NOMO-1 (cell line): Measurements from ENCODE around the gene EFS.
"Not testable (repeated sequence)": the region's sequence is repeated elsewhere in the genome, so short reads cannot be mapped to it uniquely, and the experiment has no call there.

Source experiments
- DNase-seq, 2 experiments: peaks; one replicate each; lab custom pipeline; 2025; ENCODE audit not compliant: unreplicated experiment in 2 of 2; lab: John Stamatoyannopoulos, UW

The EFS gene

DNA sequence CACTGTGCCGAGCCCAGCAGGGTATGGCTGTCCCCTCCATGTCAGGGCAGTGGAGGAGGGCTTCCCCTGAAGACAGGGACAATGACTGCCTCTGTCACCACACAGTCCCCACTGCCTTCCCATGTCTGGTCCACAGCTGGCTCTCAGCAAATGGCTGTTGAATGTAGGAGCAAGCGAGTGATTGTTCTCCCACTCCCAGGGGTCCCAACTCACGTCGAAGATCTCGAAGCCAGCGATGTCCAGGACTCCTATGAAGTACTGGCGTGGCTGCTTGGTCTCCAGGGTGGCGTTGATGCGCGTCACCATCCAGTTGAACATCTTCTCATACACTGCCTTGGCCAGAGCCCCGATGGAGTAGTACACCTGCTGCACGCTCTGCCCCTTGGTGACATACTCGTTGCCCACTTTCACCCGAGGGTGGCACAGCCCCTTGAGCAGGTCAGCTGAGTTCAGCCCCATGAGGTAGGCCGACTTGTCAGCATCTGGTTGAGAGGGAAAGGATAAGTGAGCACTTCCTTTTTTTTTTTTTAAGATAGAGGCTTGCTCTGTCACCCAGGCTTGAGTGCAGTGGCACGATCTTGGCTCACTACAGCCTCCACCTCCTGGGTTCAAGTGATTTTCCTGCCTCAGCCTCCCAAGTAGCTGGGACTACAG lies 35.7 kb upstream of the EFS start:
- peak in 1 of 2 experiments; percentile 3 for DNase-seq

DNA sequence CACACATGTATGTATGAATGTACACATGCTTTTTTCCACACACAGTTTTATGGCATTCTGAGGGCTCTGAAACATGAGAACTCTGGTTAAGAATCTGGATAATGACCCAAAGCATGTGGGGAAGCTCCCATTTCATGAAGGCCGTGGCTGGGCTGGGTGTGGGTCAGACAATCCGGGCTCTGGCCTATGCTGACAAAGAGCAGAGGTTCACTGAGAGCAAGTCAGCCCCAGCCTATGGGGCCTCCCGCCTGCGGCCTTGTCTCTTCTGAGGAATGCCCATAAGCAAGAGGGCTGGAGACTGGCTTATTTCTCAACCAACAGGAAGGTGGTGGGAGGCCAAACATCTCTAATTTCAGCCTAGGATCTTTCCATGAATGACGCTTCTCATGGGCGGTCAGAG lies 34.6 kb upstream of the EFS start:
- DNase-seq = no peak

DNA sequence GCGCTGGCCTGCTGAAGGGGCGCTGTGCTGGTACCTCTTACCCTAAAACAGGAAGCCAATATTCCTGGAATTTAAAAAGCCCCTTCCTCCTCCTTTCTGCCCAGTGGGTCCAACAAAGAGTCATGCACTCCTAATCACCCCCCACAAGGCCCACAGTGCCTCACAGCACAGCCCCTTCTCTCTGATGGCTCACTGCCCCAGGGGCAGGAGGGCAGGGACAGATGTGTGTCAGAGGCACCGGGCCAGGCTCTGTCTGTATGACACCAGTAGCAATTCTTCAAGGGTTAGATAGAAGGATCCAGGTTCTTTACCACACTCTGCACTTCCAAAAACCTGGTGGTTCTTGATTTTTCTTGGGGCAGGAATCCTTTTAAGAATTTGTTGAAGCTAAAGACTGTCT lies 34.2 kb upstream of the EFS start:
- DNase-seq = no peak

DNA sequence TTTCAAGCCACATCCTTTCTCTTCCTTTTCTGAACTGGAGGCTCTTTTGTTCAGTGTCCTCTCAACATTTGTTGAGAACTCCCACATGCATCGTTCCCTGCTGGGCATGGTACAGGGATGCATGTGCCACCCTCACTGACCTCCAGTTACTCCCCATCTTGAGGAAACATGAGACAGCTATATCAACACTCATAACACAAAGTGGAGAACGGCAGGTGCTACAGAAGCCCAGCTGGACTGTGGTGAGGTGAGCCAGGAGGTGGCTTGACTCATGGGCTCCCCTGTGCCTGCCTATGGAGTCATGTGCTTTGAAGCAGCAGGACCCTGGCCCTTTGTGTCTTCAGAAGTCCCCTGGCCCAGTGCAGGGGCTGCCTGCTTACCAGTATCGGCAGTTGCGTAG lies 33.4 kb upstream of the EFS start:
- no peak for DNase-seq

DNA sequence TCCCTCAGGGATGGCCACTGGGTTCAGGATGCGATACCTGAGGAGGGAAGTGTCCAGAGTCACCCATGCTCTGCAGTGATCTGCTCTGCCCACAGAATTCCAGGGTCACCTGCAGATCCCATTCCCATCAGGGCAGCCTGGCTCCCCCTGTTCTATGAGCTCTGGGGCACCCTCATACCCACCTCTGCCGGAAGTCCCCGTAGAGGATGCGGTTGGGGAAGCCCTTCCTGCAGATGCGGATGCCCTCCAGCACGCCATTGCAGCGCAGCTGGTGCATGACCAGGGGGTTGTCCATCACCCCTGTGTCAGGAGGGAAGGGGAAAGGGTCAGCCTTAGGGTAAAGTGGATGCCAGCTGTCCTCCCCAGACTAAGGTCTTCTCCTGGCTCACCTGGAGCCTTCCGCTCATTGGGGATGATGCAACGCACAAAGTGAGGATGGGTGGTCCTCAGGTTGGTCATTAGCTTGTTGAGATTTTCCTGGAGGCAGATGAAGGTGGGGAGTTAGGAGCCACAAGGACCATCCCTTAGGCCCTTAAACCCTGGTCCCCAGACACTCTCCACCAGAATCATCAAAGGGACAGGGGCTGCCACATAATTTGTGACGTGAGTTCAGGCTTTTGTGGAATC lies 31.9 kb upstream of the EFS start:
- DNase-seq = no peak

DNA sequence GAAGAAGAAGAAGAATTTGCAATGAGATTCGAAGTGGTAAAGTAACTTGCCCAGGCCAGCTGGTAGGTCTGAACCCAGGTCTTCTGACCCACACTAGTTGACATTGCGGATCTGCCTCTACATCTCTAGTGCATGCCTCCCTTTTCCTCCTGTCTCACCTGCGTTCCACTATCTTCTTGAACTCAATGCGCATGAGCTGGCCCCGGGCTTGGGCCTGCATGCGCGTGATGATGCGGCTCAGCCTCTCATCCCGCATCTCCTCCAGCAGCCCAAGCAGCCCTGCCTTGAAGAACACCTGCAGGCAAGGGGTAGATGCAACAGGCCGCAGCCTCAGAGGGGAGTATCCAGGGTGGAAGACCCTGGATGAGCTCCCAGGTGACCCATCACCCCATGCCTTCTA lies 31.2 kb upstream of the EFS start:
- DNase-seq = no peak

DNA sequence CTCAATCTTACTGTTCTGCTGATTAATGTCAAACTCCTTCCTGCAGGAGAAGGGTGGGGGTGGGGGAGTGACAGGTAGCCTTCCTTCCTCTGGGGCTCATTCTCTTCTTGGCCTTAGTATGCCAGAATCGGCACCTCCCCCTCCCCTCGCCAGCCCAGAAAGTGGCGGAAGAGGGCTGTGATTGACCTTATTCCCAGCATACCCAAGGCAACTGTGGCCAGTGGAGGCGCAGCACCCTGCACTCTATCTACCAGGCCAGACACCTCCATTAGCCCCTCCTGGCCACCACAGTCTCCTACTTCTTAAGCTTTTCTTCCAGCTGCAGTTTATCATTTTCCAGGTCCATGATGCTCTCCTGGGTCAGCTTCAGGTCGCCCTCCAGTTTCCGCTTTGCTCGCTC lies 27.6 kb upstream of the EFS start:
- no peak for DNase-seq

DNA sequence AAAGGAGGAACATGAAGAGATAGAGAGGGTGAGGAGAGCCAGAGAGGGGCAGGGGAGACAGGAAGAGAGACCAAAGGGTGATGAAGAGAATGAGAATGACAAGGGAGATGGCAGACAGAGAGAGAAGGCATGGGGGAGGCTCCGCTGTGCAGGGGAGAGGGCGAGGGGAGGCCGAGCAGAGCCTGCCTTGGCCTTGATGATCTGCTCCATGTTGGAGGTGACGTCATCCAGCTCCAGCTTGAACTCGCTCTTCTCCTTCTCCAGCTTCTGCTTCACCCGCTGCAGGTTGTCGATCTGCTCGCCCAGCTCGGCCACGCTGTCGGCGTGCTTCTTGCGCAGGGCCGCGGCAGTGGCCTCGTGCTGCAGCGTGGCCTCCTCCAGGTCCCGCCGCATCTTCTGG lies 24.9 kb upstream of the EFS start:
- DNase-seq = not testable (repeated sequence)

DNA sequence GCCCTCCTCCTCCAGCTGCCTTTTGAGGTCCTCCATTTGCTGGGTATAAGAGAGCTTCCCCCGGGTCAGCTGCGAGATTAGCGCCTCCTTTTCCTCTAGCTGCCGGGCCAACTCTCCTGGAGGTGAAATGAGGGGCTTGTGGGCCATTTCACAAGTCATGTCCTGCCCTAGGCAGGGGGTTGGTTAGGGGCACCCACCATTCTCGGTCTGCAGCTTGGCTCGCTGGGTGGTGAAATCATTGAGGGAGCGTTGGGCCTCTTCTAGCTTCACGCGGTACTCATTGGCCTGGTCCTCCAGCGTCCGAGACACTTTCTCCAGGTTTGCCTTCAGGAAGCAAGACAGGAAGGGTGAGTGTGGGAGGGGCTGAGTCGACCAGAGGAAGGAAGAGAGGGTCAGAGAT lies 24.4 kb upstream of the EFS start:
- no peak for DNase-seq

DNA sequence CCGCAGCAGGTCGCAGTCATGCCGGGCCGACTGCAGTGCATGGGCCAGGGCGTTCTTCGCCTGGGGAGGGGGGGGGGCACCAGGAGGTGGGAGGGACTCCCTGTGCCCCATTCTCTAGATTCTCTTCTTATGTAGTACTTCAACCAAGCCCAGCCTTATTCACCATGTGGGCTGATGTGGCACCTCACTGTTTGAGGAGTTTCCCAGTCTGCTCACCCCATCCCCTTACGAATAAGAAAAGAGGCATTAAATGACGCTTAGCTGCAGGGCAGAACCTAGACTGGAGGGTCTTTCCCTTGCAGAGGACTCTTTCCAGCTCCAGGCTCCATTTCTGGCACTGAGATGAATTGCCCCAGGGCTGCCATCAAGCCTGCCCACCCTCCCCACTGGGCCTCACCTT lies 24.0 kb upstream of the EFS start:
- no peak for DNase-seq

DNA sequence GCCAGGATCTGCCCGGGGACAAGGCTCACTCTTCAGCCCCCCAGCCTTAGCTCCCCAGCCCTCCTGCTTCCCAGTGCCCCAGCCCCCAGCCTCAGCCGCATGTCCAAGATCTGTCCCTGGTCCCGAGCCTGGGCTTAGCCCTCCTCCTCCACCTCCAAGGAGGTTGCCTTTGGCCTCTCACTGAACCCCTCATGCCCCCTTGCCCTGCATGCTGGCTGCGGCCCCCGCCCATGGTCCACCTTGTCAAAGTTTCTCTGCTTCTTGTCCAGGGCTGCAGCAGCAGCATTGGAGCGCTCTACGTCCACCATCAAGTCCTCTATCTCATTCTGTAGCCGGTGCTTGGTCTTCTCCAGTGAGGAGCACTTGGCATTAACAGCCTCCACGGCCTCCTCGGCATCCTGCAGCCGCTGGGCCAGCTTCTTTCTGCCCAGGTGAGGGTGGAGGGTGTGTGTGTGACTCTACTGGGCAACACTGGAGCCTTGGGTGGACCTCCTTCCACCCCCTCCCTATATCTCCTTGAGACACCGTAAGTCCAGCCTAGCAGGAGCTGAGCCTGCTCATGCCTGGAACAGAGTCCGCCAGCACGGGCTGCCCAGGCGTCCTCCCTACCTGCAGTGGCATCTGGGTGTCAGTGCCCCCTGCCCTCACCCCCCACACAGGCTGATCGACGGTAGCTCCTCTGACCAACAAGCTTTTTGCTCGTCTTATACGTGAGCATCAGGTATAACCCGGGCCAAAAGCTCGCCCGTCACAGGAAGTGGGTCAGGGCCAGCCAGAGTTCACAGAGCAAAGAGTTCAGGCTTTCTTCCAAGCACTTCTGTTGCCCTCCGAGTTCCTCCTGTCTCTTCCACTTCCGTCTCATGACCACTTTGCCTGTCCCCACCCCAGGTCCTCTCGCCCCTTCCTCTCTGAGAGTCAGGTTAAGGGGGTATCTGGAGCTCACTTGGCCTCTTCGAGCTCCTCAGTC lies 23.2 kb upstream of the EFS start:
- no peak for DNase-seq

DNA sequence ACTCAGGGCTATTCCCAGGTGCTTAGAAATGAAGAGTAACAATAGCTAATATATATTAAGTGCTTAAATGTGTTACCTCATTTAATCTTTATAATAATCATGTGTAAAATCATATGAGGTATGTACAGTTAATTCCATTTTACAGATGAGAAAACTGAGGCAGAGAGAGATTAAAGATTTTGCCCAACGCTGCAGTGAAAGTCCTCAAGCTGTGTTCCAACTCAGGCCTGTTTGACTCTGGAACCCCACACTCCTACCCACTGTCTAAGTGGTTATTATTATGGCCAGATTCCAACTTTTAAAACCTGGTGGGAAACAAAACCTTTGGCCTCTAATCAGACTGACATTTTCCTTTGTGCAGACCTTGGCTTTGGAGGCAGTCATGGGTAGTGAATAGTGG lies 22.0 kb upstream of the EFS start:
- DNase-seq = no peak

DNA sequence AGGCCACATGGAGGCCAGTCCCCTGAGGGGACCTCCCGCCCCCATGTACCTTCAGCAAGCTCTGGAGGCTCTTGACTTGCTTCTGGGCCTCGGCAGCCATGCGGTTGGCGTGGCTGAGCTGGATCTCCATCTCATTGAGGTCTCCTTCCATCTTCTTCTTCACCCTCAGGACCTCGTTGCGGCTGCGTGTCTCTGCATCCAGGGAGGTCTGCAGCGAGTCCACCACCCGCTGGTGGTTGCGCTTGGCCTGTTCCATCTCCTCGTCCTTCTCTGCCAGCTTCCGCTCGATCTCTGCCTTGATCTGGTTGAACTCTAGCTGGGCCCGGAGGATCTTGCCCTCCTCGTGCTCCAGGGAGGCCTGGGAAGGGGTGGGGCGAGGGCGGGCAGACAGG lies 21.3 kb upstream of the EFS start:
- not testable (repeated sequence) for DNase-seq

DNA sequence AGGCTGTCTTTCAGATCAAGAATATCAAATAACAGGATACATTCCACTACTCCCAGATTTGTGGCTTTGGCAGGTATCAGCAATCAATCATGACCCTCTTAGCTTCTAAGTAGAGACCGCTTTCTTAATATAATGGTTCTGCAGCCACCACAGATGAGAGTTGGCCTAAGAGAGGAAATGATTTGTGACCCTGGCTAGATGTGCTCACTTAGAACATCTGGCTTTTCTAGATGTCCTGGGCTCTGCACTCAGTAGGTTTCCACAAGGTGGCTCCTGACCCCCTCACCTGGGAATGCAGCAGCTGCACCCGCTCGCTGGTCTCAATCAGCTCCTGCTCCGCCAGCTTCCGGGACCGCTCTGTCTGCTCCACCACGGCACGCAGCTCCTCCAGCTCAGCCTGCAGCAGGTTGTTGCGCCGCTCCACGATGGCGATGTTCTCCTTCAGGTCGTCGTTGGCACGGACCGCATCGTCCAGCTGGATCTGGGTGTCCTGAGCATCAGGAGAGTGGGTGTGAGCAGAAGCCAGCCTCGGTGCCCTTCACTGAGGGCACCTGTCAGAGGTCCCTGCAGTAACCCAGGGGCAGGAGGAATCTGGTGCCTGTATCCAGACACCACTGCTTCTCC lies 20.8 kb upstream of the EFS start:
- DNase-seq = no peak

DNA sequence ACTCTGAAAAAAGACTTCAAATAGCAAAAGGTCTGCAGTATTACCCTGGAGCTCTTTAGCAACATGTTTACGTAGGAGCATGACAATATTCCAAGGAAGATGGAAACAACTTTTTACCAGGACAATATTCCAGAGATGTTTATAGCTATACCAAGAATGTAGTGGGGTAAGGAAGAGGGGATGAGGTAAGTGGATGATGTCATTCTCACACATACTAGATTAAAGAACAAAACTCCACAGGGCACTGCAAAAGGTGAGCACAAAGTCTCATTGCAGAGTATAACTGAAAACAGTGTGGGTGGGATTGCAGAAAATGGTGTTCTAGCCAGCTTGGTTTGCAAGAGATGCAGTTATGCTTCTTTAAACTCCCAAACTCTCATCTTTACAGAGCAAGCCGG lies 20.3 kb upstream of the EFS start:
- no peak for DNase-seq

DNA sequence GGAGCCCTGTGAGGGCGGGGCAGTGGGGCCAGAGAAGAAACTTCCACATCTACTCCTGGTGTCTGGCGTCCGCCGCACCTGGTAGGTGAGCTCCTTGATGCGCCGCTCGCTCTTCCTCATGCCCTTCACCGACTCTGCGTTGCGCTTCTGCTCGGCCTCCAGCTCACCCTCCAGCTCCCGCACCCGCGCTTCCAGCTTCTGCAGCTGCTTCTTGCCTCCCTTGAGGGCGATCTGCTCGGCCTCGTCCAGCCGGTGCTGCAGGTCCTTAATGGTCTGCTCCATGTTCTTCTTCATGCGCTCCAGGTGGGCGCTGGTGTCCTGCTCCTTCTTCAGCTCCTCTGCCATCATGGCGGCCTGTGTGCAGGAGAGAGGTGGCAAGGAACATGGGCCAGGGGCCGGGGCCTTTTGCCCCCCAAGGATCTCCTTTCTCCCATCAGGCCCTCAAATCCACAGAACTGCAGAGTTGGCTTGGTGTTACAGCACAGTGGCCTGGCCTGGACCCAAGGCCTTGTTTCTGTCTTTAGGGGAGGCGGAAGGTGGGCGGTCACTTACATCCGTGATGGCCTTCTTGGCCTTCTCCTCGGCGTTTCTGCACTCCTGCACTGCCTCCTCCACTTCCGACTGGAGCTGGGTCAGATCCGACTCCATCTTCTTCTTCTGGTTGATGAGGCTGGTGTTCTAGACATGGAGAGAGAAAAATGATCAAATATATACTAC lies 19.6 kb upstream of the EFS start:
- DNase-seq = no peak

DNA sequence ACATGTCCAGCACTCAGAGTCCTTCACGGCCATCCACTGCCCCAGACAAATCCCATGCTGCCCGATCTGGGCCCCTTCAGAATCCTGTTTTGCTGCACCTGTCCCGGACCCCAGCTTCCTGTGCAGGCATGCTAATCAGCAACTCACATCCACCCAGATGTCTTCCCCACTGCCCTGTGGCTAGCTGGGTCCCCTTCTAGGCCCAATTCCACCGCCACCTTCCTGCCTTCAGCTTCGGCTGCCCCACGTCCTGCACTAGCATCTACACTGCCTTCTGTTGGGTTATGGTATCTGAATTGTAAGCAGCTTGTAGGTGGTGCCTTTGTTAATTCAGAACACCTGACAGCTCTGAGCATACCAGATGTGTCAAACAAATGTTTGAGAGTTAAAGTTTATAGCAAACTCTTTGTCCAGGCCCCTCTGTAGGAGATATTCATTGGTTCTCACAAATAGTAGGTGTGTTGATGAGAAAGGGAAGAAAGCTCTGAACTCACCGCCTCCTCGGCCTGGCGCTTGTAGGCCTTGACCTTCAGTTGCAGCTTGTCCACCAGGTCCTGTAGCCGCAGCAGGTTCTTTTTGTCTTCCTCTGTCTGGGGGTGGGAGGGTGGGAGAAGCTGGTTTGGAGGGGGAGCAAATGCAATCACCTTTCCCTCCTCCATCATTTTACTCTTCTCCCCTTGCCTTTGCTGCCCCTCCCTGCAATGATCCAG lies 17.9 kb upstream of the EFS start:
- no peak for DNase-seq

DNA sequence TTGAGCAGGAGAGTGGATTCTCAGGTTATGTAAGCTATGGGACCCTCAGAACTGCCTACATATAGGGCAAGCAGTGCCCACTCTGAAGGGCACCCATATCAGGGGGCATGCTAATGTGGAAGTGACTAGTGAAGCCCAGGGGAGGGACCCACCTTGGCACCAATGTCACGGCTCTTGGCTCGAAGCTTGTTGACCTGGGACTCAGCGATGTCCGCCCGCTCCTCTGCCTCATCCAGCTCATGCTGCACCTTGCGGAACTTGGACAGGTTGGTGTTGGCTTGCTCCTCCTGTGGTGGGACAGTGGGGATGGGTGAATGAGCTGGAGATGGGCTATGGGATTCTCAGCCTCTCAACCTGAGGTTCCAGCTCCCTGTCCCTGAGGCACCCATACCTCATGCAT lies 17.3 kb upstream of the EFS start:
- no peak for DNase-seq

DNA sequence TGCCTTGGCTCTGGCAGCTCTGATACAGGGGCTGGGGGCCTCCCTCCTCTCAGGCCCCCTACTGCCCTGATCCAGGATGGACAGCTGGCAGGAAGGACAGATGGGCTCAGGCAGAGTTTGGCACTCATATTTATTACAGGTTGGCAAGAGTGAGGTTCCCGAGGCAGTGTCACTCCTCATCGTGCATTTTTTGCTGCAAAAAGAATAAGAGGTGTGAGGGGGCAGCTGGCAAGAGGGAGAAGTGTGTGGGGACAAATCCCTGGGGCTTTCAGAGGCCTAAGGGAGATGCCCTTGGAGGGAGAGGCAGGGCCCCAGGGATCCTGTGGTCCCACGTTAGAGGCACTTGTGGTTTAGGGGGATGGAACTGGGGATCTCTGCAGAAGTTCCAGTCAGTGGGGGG lies 16.9 kb upstream of the EFS start:
- DNase-seq = peak in 1 of 2 experiments; percentile 47

DNA sequence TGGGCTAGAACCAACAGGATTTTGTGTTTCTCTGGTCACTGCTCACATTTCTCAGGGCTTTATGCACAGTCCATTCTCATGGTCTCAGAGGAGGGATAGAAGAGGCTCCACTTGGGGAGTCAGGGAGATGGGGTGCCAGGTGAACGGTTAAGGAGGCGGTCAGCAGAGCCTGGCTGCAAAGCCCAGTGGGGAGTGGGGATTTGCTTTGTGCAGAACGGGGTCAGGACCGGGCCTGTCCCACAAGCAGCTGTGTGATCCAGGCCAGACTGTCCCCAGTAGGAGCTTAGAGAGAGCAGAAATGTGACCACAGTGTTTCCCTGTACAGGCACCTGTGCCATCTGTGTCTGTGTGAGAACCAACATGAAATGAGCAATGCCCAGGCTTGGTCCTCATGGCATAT lies 16.0 kb upstream of the EFS start:
- no peak for DNase-seq
